HG03066 (cell line): Measurements from ENCODE around the gene TMCC2.

Source experiments
- ATAC-seq: cut with Tn5 transposase; IDR thresholded peaks from one replicate; pipeline ENCODE4 v1.9.1; 2021; ENCODE audit warnings: low read depth; ENCODE audit not compliant: unreplicated experiment

TMCC2 gene

DNA sequence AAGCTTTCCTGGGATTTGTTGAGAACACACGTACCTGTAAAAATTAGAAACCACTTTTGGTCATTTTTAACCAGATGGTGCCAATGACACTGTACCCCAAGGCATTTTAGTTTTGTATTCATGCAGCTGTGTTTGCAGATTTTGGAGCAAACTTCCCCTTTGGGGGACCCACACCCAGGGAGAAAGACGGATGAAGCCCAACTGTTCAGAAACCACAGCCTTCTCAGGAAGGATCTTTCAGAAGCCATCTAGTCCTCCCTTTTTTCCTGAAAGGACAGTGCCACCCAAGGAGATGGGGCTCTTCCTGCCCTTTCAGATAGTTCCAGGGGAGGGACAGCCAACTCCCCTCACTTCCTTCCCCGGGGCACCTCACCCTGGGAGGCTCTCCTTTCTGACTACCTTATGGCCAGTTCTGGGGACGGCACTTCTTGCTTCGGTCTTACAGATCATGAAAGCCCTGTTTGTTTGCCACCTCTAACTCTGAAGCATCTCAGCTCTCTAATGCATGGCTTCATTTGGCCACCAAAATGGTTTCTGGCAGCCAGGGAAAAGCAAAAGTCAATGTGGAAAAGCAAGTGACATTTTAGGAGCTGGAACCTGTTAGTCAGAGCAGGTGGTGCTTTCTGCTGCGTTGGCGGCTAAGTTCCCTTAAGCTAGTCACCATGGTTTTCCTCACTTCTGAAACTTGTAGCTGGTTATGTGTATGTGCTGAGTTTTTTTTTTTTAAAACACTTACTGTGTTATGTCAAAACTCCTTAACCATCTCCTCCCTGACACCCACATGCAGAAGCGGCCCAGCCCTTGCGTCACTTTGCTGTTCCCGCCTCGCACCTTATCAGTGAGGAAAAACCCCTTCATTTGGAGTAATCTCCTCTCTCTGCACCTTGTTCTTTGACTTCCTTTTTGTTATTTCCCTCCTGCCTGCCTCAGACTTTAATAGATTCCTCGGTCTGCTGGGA, 10.1 kb downstream of the TMCC2 start:
- ATAC-seq, result no peak

DNA sequence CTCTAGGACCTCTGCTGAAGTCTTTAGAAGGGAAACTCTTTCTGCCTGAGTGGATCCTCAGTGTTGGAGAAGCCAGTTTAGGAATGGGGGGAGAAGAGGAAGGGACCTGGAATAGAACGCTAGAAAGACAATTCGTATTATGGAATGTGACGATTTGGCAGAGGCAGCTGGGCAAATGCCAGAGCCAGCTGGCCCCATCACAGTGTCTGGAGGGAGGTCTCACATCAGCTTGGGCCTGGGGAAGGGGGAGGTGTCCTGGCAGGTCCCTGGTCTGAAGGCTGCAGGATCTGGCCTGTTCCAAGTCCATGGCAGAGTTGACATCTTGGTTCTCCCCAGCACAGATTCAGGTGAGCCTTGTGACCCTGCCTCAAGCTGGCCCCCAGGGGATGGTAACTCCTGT, 11.3 kb downstream of the TMCC2 start:
- no peak for ATAC-seq

DNA sequence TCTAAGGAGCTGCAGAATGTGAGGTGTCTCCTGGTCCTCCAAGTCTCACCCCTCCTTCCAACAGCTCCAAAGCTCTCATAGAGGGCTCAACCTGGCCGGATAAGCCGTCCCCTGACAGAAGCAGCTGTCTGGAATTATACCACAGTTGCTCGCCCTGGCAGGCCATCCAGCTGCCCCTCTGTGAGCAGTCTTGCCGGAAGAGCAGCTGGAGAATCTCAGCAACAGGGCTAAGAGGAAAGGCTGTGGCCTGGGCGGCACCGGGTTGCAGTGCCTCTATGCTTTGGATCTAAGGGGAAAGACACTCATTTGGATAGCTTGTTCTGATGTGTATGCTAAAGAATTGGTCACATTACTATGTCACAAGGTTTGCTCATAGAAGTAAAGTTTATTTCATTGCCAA, 12.4 kb downstream of the TMCC2 start:
- ATAC-seq, result no peak

DNA sequence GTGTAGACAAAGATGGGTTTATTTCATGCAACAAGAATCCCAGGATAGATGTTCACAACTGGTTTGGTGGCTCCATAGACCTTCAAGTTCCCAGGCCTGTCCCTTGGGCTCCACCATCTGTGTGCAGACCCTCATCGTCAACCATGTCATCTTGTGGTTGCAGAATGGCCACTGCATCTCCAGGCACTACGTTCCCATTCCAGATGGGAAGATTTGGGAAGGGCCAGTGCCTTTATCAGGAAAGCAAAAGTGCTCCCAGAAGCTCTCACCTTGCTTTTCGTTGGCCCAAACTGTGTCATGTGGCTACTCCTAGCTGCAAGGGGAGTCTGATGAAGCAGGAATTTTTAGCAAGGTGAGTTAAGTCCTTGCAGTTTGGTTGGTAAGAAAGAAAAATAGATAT, 12.8 kb downstream of the TMCC2 start:
- no peak for ATAC-seq

DNA sequence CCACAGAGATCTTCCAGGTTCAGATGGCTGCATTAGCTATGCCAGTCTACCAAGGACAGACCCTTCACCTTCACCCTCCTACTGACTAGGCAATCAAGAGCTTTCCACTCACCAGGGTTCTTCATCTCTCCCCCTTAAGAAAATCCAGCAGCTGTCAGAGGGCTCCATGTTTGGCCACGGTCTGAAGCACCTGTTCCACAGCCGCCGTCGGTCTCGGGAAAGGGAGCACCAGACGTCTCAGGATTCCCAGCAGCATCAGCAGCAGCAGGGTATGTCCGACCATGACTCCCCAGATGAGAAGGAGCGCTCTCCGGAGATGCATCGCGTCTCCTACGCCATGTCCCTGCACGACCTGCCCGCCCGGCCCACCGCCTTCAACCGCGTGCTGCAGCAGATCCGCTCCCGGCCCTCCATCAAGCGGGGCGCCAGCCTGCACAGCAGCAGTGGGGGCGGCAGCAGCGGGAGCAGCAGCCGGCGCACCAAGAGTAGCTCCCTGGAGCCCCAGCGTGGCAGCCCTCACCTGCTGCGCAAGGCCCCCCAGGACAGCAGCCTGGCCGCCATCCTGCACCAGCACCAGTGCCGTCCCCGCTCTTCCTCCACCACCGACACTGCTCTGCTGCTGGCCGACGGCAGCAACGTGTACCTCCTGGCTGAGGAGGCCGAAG, 13.8 kb downstream of the TMCC2 start:
- ATAC-seq, result no peak

DNA sequence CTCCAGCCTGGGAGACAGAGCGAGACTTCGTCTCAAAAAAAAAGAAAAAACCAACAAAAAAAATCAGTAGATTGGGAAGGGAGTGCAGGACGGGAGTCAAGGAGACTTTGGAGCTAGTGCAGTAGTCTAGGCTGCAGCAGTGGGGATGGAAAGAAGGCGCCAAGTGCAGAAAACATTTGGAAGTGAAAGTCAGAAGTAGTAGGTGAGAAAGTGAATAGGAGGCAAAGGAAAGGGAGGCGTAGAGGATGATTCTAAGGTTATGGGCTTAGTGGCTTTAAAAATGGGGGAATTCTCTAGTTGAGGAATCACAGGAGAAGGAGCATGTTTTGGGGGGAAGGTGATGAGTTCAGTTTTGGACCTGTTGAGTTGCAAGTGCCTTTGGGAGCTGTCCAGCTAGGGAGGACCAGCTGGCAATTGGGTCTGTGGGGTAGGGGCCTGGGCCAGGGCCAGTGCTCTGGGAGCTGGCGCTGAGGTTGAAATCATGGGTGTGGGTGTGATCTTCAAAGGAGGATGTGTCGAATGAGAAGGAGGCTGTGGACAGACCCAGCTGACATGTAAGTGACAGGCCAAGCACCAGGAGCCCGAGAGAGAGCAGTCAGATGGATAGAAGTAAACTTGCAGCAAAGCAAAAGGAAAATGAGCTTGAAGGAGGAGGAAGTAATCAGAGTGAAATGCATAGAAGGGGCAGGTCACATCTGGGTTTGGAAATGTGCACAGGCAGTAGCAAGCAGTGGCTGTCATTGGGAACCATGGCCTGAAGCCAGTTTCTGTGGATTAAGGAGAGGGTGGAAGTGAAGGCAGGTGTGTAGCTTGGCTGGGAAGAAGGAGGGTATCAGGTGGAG, 15.8 kb downstream of the TMCC2 start:
- ATAC-seq, result no peak

DNA sequence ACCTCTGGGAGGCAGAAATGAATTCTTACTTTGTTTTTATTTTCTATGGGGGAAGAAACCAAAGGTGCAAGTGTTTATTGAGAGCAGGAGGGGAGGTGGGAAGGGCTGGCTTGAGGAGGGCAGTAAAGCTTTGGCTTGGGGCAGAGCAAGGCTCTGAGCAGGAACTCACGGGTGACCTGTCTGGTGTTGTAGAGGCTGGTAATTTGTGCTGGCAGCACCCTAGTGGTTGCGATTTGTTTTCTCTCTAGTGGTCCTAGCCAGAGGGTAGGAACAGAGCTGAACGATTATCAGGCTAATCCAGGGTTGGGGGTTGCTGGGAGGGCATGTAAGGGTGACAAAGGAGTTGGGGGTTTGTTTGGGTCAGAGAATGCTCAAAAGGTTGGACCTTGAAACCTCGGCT, 16.6 kb downstream of the TMCC2 start:
- no peak for ATAC-seq

DNA sequence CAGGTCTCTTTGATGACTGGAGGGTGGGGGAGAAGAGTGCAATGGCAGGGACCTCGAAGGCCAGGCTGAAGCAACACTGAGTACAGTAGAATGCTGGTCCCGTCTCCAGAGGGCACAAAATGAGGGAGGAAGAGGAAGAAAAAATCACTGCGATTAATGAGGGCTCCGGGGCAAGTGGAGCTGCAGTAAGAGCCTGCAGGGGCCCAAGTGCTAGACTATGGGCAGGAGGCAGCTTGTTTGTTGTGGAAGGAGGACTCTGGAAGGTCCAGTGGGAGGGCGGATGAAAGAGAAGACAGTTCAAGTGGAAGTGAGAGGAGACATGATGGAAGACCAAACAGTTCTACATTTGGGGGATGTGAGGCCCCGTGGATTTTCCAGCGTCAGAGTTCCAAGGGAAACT, 17.4 kb downstream of the TMCC2 start:
- no peak for ATAC-seq

DNA sequence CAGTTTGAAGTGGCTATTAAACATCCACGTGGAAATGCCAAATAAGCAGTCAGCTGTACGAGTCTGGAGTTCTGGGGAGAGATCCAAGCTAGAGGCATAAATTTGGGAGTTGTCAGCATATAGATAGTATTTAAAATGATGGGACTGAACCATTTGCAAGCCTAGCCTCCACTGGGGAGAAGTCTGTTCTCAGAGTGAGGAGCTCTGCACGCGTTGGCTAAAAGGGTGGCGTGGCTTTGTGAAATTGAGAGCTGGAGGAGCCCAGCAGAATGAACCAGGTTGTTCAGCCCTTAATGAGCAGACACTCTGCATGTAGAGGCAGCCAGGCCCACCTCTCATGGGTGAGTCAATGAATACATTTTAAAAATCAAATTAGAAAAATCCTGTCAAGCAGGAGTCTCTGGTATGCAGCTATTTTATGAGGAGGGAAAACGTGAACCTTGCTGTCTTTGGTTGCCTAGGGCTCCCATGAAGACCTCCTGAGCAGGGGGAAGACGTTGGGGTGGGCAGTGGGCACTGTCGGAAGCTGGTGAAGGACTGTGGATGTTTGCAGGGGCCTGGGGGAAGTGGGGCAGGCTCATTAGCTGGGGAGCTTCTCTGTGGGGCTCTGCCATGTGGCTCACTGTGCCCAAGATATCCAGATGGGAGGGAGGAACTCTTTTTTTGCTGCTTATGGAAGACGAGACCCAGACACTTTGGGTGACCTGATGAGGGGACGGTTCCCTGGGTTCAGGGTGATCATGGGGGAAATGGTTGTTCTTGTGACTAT, 18.8 kb downstream of the TMCC2 start:
- no peak for ATAC-seq

DNA sequence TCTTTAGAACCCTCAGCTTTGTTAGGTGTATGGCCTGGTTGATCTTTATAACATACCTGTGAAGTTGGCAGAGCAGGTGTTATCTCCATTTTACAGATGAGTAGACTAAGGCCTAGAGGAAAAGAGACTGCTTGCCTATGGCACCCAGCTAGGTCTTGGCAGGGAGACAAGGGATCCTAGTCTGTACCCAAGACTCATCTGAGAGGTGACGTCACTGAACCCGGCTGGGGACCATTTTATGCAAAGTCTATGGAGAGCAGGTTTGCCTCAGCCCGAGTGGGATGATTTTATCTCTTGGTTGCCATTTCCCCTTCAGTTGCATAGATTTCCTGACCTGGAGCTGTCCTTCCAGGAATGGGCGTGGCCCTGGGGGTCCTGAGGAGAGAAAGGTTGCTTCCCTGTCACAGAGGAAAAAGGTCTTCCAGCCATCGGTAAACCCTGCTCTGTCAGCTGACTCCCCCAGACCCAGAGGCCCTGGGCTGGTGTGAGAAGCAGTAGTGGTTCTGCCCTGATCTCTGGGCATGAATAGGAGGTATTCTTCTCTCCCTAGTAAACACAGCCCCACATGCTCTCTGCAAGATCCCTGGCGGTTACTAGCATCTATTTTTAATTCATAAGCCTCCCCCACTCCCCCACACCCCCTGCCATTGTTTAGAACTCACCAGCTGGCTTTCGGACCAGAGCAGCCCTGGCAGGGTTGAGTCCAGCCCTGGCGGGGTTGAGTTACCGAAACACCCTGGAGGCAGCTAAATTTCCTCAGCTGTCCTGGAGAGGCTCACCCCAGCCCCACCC, 19.6 kb downstream of the TMCC2 start:
- no peak for ATAC-seq

DNA sequence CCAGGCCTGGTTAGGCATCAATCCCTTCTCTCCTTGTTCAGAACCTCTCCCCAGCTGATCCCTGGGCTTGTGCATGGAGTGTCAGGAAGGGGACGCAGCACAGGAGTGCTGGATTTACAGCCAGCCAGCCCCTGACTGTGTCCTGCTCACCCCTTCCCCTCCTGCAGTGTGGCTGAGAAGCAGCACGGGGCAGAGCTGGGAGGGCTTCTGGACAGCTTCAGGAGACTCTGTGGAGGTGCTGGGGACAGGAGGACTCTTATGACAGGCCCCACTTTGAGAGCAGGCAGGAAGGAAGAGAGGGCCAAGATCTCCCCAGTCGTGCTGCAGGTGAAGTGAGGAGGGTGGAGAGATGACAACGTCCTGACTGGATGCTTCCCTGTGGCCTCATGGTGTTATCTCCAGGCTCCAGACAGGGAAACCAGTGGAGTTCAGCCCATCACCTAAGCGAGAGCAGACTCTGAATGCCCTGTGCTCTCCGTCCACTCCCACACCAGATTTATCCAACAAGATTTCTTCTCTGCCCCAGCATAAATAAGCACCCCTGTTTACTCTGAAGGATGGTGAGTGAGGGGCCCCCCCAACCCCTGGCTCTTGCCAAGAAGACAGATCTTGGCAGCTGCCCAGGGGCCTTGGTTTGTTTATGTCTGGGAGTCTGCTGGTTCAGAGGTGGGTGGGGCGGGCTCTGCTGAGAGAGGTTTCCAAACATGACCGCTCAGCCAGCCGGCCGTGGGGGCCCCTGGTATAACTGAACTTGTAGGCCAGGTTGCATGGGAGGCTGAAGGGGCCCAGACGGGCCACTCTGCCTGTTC, 21.3 kb downstream of the TMCC2 start:
- no peak for ATAC-seq

DNA sequence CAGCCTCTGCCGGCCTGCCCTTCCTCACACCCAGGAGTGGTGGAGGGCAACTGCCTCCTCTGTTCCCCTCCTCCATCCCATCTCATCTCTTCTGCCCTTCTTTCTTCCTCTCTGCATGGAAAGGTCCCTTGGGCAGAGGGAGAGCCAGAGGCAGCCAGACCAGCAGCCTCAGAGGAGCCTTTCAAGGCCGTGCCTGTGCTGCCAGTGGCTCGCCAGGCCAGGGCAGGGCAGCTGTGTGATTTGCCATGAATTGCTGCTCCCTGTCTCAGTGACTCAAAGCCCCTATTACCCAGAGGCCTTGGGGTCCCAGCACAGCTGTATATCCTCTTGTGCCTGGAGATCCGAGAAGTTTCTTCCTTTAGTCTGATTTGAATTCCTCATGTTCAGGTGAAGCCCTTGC, 21.9 kb downstream of the TMCC2 start:
- no peak for ATAC-seq

DNA sequence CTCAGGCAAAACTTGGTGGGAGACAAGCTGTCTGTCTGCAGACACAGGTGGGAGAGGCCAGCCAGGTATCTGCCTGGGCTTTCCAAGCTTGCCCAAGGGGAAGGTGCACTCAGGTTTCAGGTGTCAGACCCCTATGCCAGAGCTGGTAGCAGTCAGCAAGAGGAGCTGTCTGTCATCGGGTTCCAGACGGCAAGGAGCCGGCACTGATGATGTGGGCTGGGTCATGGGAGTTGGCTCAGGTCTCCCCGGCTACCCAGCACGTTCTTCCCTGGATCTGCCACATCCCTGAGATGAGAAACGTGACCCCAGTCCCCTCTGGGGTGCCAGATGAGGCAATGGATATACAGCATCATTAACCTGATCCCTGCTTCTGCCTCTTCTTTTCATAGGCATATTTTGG, 23.0 kb downstream of the TMCC2 start:
- ATAC-seq, result no peak

DNA sequence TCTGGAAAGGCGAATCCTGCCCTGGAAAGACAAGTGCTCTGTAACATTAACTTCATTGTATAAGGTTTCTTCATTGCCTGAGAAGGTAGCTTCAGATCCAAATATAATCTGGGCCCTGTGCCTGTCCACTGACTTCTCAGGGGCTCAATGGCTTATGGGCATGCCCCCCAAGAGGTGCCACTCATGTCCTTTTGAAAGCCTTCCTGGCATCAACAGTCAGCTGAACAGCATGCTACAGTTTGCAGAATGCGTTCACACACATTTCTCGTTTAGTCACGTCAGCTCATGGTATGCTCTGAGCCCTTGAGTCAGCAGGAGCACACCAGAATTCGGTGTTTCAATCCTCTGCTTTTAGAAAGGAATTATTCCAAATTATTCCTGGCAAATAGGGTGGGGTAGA, 23.8 kb downstream of the TMCC2 start:
- ATAC-seq, result no peak

DNA sequence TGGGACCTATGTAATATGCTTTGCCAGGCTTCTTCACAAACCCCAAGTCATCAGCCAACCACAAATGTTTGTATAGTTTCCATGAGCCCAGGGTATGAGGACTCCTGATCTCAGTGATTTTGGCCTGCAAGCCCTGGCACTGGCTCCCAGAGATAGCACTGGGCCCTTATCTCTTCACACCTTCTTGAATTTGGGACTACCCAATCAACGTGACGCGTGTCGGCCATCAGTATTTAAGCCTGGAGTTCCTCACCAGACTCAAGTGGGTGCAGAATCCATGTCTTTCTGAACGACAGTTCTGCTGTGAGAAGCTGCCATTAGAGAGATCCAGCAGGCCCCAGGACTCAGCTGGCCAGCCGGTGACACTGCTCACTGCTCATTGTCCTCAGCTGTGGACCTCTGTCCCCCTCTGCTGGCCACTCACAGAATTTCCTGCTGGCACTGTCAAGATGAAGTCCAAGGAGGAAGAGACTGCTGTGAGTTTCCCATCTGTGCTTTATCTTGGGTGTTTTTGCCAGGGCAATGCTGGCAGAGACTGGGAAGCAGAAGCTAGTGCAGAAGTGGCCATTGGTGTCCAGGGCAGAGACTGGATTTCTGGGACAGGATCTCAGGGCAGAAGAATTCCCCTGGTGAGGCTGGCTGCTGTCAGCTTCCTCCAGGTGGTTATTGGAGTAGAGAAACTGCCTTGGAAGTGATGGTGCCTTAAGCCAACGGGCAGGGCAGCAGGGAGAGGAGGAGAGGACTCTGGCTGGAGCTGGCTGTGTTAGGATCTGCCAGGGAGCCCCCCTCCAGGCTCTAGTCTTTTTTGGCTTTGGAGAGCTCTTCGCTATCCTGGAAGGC, 28.4 kb downstream of the TMCC2 start:
- ATAC-seq, result peak; percentile 50

DNA sequence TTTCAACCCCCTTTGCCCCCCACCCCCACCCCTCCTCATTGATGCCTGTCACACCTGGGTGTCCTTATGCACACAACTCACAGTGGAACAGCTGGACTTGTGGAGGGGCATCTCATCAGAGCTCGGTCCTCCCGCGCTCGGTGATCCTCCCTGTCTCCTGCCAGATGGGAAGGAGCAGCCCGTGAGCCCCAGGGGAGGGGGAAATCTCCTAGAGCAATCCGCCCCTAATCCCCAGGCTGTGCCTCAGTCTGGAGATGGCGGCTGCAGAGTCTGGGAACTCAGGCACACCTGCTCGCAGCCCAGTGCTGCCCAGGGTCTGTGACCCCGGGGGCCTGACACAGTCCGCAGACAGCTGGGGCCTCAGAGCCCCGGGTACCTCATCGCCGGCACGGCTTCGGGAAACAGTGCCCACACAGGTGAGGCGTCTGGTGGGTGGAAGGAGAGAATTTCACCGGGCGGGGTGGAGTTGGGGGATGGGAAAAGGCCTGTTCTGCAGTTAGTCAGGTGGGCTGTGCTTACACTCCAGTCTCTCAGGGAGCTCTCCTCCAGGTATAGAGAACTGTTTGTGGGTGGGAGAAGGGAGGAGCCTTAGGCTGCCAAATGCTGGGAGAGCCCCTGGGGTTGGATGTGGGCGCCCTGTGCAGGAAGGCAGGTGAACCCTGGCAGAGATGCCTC, 29.3 kb downstream of the TMCC2 start:
- ATAC-seq, result no peak

DNA sequence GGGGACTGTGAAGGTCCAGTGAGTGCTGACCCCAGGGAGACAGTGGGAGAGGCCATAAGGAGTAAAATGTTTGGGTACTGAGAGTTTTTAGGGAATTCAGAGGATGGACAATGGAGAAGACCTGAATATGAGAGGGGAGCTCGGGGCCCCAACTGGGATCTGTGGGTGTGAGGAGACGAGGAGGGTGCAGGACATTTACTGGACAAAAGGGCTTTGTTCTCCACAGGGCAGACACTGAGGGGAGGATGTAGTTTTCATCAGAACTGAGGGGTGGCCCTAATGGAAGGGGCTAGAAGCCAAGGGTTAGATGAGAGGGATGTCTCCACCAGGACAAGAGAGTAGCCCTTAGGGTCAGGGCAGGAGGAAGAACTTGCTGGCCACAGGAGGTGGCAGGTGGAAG, 30.0 kb downstream of the TMCC2 start:
- ATAC-seq, result no peak
